SK-N-MC (cell line): ENCODE results near the gene SASH3.

ENCODE experiments used
- EZH2 ChIP-seq: fragments of 200-600 bp; sonication (generic); IDR thresholded peaks from one replicate; pipeline ENCODE4 v1.6.1; 2017; ENCODE audit warnings: antibody characterized with exemption
- FOXP2 ChIP-seq: optimal IDR thresholded peaks from 2 replicates; pipeline ENCODE3; 2011; ENCODE audit warnings: mild to moderate bottlenecking, moderate library complexity; ENCODE audit not compliant: insufficient read depth; ENCODE audit errors: extremely low read length, control extremely low read depth
- POLR2AphosphoS5 ChIP-seq: IDR thresholded peaks from 2 replicates; pipeline ENCODE4 v1.6.1; 2012; ENCODE audit warnings: mild to moderate bottlenecking, low read depth, low read length, borderline replicate concordance

DNA sequence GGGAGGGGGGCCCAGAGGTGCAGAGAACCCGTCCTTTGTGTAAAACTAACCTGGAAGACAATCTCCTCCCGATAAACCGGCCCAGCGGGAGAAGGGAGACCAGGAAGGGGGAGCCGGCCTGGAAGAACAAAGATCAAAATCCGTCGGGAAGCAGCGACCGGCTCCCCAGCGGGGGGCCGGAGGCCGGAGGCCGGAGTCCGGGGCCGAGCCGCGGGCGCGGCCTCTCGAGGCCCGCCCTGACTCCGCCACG lies 63.4 kb downstream of the SASH3 start:
- no peak for TF ChIP-seq POLR2AphosphoS5
- TF ChIP-seq EZH2: no peak
- no peak for TF ChIP-seq FOXP2
